GM18870 (cell line): ENCODE results near the gene SLC8A1.

Source experiments
- ATAC-seq: cut with Tn5 transposase; IDR thresholded peaks from one replicate; pipeline ENCODE4 v1.9.1; 2021; ENCODE audit warnings: moderate library complexity; ENCODE audit not compliant: unreplicated experiment

The SLC8A1 gene

DNA sequence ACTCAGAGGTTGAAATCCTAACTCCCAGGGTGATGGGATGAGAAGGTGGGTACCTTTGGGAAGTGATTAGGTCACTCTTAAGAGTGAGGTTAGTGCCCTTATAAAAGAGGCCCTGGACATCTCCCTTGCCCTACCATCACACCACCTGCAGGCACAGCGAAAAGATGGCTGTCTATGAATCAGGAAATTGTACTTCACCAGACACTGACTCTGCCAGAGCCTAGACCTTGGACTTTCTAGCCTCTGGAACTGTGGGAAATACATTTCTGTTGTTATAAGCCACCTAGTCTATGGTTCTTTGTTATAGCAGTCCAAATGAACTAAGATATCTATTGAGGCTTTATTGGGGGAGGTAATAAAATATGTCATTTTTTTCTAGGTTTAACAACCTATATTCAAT lies 203.6 kb downstream of the SLC8A1 start:
- ATAC-seq: no peak

DNA sequence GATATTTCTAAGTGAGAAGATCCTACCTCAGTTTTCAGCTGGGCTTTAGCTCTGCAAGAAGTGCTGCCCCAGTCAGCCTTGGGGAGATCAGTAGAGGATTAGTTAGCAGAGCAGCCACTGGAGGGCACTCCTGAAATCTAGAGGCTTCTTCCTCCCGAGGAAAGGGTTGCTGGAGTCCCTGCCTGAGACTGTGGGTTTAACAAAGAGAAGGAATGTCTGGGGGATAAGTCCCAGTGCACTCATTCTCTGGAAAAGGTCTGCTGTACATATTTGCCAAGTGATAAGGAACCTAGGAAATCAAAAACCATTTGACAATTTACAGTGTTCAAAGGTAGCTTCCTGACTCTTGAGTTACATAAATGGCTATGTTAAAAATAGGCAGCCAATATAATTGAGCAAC lies 207.2 kb downstream of the SLC8A1 start:
- ATAC-seq: peak; percentile 62

DNA sequence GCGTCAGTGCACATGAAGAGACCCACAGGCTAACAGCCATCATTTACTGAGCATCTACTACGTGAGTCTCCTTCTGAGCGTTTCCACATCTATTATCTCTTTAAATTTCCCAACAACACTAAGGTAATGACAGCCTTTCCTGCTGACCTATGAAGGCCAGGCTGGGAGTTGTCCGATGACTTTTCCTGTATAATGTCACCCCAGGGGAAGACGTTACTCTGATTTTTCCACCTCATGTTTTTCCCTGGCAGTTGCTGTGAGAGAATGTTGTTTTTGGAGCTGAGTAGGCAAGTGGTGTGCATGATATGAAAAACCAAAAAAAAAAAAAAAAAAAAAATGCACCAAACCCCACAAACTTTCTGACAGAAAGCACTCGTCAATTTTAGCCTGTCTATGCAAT lies 207.6 kb downstream of the SLC8A1 start:
- ATAC-seq: no peak

DNA sequence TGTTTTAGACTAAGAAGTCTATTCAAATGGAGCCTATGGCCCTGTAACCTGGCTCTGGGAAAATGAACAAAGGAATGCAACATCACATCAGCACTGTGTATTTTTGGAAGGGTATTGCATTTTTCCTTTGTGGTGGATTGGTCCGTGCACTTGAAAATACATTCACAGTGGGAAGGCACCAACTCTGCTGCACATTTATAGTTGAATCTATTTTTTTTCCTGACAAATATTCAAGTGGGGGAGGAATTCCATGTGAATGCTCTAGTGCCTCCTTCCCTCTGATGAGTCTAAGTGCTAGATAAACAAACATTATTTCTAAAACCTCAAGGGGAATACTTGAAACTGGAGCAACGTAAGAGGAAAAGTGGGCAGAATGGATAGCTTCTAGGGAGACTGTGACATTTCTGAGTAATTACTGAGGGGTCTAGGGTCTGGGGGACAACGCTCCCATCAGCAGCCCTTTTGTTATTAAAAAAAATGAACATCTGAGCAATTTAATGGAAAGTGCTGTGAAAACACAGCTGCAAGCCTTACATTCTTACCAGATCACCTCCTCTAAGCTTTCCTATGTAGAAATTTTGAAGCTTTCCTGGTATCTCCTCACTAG lies 208.2 kb downstream of the SLC8A1 start:
- no peak for ATAC-seq

DNA sequence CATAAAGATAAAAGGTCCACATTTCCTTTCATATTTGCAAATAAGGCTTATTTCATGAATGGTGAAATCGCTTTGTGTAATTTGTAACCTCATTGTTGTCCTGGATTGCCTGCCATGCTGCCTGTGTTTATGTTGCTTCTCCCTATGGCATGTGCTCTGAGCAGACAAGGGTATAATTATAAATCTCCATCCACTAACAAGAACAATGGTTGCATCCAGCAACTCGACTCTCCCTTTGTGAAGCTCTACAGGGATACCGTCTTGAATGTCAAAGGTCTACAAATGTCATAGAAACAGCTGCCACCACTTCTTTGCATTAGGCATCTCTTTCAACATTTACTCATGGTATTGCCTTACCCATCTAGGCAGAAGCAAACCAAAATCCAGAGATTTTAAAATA lies 209.6 kb downstream of the SLC8A1 start:
- no peak for ATAC-seq

DNA sequence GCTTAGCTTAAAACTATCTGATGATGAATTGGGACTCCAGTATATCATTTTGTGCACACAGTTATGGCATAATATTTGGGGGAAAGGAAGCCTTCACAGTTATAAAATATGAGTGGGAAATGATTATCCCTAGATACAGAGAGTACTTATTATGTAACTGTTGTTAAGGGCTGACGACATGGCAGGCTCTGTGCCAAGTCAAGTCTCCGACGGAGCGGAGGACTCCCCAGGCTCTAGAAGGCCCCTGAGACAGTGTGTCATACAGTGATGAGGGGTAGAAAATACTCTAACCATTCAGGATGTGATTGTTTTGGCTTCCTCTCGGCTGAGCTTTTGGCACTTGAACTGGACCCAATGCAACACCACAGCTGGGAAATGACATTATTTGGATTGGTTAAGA lies 211.8 kb downstream of the SLC8A1 start:
- ATAC-seq: no peak

DNA sequence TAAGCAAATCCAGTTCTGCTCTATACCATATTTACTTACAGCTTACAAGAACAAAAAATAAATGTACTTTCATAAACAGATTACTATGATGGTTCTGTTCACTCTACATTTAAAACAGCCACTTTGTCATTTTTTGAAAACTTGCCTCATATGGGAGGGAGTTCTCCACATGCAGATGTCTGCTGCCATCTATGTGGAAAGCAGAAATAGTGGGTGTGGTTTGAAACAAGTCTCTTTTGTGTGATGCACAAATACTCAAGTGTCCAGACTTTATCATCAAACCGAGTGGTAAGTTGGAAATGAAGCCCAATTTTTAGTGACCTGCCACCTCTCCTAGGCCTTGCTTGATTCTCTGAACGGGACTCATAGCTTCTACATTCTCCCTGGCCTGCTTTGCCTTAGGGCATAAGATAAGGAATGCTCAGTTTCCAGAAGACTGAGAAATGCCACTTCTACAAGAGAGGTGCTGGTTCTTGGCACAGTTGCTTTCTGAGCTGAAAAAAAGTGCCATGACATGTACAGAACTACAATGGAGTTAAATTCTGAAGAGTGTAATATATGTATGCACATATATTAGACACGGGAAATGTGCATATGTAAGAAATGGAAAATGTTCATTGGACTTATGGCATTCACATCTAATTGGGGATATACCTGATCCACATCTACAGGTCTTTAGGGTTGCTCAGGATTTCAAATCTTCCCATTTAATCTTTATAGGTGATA lies 221.0 kb downstream of the SLC8A1 start:
- no peak for ATAC-seq

DNA sequence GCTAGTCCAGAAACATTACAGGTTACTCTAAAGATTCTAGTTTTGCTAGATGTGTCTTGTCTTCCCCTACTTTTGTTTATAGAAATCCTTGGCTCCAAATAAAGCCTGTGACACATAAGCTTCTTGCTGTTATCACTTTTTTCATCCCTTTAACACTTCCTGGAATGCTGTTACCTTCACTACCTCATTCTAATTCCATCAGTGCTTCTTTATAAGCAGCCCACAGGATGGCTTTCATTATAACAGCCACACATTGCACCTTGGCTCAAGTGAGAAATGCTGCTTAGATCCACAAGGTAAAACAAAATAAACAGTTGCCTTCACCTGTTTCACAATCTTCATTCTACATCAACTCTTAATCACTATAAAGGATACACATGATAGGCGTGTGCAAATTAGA lies 221.7 kb downstream of the SLC8A1 start:
- no peak for ATAC-seq

DNA sequence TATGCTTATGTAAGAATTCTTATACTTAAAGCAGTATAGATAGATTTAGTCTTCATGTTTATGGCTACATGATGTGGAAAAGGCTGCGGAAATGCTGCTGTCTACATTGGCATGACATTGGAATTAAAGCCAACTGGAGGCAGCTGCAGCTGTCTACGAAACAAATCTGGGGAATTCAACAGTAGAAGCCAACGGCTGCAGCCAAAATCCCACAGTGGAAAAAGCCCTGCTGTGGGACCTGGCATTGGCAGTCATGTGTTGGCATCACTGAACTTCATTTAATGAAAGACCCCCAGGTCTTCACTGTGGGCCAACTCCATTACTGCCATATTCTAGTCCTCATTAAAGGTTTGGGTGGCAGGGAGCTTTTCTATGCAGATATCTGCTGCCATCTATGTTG lies 223.6 kb downstream of the SLC8A1 start:
- no peak for ATAC-seq

DNA sequence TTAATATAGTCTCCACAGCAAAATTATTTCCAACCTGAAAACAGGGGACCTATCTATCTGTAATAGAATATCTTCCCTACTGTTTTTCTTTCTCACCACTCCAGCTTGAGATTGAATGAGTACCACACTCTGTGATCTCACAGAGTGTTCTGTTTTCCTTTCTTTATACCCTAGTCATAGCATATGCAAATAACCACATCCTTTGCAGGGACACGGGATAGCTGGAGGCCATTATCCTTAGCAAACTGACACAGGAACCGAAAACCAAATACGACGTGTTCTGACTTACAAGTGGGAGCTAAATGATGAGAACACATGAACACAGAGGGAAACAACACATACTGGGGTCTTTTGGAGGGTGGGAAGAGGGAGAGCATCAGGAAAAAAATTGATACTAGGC lies 224.7 kb downstream of the SLC8A1 start:
- ATAC-seq: no peak

DNA sequence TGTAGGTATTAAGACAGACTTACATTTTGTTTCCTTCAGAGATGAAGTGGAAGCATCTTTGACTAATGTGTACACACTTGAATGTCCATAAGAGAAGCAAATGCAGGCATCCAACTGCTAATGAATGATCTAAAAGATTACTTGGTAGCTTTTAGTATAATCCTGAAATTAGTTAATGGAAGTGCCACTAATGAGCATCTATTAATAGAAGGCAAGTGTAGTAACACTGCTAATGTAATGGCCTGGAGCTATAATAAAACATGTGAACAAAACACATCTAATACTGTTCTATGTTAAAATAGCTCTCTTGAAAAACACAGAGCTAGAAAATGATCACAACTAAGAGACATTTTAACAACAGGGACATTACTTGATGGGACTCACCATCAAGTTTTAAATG lies 225.3 kb downstream of the SLC8A1 start:
- no peak for ATAC-seq

DNA sequence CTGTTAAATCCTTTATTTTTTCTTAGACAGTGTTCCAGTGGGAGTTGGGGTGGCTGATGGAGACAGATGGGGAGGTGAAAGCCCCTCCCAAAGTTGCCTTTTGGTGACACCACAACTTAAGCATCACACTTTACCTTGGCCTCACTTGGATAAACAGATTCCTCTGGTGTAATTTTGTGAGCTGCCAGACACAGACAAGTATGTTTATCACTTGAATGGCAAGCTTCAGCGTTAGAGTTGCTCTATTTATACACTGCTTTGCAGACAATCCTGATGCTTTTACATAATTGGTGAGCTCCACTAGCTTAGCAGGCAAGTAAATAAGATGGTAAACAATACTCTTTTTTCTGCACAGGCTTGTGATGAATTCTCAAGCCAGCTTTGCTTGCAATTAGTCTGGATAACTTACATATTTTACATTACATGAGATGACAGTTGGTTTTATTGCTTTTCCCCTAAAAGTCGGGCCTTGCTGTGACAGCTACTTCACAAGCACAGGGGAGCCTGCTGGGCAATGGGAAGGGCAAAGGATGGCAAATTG lies 226.2 kb downstream of the SLC8A1 start:
- no peak for ATAC-seq

DNA sequence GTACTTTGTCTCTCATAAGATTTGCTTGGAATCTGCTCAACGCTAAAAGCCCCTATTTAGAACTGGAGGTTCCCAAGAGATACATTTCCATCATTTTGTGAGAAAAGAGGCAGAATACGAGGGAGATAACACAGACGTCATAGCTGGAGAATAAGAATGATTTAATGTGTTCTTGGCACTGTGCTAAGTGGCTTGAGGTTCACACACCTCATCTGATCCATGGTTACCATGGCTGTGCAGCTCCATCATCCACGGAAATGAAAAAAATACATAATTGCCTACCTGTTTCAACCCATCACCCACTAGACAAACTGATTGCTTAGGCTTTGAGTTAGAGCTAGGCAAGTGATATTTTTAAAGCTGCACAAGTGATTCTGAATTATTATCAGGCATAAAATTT lies 227.6 kb downstream of the SLC8A1 start:
- ATAC-seq: no peak

DNA sequence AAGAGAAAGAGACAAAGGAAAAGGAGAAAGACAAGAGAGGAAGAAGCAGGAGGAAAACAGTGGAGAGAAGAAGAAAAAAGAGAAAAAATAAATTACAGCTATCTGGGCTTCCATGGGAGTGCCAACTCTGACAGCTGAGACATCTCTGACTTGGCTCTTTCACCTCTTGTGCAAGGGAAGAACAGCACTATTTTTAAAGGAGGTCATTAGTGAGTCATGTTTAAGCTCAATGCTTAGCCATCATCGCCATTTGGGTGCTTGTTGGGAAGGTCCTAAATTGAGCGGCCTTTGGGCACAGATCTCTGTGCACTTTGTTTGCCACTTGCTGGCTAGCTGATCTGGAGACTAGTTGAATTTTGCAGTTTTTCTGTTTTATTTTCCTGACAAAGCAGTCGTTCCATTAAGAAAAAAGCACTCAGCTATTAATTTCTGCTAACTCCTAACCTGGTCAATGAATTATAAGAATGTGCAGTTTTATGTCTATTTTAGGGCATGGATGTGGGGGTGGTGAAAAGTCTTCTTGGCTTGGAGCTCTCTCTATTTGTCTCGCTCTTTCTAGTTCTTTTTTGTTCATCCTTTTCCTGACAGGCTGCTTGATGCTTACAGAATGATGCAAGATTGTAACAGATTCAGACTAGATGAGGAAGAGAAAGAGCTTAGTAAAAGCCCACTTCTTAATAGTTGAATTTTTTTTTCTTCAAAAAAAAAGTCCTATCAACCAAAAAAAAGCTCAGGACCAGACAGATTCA lies 231.5 kb downstream of the SLC8A1 start:
- ATAC-seq: no peak

DNA sequence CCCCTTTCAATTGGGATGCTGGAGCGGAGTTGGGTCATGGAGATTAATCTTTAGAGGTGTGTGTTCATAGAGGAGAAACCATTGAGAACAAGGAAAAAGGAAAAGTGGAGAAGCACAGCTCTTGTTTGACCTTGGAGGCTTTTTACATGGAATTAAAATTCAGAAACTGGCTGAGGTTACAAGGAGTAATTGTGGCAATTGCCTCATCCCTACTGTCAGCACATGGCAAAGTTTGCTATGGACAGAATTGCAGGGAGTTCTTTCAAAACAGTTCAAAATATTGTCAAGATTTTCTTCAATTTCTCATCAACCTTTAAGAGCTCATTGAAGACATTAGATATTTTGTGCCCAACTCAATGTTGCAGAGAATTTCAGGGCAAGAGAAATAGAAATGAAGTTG lies 232.7 kb downstream of the SLC8A1 start:
- no peak for ATAC-seq

DNA sequence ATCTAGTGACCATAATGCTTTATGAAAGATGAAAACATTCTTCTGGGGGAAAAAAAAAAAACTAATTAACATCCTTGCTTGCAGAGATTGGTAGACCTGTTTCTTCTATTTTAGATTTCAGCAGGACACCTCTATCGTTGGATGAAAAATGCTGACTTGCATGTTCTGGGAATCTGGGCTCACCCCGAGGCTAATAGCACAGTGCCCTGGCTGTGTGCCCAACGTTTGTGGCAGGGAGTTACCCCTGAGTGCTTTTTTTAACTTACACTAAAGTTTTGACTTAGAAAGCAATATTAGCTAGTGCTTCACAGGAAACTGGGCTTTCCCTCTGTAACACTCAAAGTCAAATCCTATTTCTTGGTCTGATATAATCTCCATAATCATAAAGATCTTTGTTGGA lies 233.2 kb downstream of the SLC8A1 start:
- ATAC-seq: no peak

DNA sequence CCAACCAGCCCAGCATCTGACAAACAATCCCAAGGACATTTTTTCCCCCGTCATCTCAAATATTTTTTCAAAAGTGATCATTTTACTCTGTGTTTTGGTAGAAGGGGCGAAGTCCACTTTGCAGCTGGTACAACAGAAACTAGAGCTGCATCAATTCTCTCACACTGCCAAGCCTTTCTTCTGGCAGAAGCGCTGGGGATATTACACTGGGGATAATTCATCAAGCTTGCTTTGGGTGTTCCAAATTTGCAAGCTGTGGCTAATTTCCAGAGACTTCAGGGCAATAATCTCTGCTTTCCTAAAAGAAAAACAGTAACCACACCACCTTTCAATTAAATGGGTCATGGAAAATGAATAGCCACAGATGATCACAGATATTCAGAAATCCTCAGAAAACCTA lies 238.3 kb downstream of the SLC8A1 start:
- no peak for ATAC-seq

DNA sequence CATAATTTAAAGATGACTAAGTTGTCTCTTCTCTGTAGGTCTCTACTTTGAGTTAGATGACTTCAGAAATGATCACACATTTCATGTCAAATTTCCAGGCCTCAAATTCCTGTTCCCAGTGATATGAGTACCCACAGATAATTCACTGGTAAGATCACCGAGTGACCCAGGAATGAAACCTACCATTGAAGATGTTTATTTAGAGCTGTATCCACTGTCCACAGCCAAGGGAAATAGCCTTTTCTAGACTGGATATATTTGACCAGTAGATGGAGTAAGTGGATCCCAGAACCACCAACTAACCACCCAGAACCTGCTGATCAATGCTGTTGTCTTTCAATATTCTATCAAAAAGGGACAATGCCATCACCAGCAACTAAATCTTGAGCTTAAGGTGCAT lies 238.8 kb downstream of the SLC8A1 start:
- ATAC-seq: no peak

DNA sequence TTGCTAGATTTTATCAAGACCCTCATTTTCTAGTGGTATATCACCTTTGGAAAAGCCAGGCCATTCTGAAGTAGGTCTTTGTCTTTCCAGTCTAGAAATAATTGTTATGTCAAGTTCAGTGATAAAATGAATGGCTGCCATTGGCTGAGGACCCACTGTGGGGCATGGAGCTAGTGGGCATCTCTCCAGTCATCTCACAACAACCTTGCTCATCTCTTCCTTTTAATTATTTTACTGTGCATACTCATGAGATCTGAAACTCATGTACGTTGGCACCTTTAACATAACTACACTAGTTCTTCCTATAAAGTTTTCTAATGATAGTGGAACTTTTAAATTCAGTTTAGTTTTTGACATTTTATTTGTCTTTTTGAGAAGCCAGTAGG lies 240.9 kb downstream of the SLC8A1 start:
- ATAC-seq: no peak

DNA sequence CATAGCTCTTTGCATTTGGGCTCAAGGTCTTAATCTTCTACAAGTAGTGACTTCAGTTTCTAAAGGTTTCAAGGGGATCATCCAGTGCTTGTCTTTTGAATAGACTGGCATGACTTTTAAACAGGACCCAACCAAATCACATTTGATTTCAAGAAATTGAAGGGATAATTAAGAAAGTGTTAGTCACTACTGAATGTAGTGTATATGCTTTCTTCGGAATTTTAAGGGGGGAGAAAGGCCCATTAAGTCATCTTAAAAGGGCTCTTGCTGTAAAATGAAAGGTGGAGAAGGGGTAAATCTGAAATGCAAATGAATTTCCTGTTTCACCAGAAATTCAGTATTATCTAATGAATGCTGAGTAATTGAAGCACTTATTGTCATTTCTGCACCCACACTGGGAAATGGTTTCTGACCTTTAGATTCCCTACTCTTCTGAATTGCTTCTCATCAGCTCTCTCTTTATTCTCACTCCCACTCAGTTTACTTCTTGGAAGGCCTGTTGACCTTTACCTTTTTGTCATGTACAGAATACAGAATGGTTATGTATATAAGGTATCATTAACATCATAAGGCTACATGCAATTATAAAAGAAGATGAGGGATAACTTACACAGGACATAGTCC lies 241.4 kb downstream of the SLC8A1 start:
- ATAC-seq: no peak

DNA sequence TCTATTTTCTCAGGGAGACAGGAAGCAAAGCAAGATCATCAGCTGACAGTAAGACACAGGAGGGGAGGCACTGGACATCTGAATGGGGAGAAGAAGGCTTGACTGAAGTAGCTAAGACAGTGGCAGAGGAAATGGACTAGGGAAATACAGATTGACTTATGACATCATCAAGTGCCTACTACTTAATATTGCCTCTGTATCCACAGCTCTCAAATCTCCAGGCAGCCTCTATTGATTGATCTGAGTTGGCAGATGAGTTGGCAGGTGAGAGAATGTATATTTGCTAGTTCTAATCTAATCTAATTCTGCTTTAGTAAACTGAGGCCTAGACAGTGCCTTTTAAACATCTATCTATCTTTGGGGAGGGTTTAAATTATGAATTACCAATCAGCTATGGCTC lies 242.1 kb downstream of the SLC8A1 start:
- ATAC-seq: no peak

DNA sequence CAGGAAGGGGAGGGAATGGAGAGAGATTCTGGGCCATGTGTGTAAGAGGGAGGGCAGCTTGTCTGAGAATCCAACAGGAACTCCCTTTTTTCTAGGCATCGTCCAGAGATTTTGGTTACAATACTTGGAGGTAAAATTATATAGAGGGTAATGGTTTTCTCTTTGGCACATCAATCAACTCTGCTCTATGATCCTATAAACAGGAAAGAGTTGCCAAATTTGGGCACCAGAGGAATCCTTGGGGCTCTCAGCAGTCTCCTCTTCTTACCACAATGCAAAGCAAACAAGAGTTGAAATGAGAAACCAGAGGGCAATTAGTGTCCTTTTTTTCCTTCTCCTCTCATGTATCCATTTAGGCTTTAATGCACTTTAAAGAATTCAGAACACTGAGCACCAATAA lies 243.4 kb downstream of the SLC8A1 start:
- no peak for ATAC-seq
